Stimulated activated CD8-positive, alpha-beta memory T cell treated with anti-CD3 and anti-CD28 coated beads, Interleukin-12 subunit alpha, Interleukin-12 subunit beta, amount 100 ng/mL, for 1 hour (primary cell): ENCODE measurements around the gene DOC2A.

Experiments used
- DNase-seq: peaks from one replicate; pipeline ENCODE4 v3.0.0-alpha.2; 2020; ENCODE audit warnings: low read depth

DOC2A gene

DNA sequence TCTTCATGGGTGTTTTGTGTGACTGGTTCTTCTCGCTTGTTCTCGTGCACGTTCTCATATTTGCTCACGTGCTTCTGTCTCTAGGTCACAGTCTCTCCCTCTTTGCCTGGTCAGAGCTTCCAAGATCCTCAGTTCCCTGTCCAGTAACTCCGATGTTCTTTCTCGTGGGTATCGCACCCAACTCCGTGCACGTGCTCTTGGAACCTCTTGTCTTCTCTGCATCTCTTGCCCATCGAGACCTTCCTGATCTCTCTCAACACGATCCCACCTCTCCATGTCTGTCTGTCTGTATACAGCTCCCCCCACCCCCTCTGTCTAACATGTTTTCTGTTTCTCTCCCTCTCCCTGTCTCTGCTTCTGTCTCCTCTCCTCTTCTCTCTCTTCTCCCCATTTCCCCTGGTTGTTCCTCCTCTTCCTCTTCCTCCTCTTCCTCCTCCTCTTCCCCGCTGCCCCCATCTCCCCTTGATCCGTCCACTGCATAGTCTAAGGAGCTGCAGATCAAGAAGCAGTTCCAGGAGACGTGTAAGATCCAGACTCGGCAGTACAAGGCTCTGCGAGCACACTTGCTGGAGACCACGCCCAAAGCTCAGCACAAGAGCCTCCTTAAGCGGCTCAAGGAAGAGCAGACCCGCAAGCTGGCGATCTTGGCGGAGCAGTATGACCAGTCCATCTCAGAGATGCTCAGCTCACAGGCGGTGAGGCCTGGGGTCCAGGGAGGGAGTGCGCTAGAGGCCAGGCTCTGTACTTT is 21.5 kb downstream of the DOC2A start:
- DNase-seq: no peak

- no peak for DNase-seq
Measured at GRCh38 chr16:29988346-29989075, 22.3 kb downstream of the DOC2A start.

- no peak for DNase-seq
Measured at GRCh38 chr16:29987371-29988085, 23.3 kb downstream of the DOC2A start.

DNA sequence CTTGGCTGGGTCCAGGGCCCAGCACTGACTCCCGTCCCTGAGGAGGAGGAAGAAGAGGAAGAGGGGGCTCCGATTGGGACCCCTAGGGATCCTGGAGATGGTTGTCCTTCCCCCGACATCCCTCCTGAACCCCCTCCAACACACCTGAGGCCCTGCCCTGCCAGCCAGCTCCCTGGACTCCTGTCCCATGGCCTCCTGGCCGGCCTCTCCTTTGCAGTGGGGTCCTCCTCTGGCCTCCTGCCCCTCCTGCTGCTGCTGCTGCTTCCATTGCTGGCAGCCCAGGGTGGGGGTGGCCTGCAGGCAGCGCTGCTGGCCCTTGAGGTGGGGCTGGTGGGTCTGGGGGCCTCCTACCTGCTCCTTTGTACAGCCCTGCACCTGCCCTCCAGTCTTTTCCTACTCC is 23.9 kb downstream of the DOC2A start:
- DNase-seq: no peak

- no peak for DNase-seq
Measured at GRCh38 chr16:29986231-29986630, 24.6 kb downstream of the DOC2A start.

DNA sequence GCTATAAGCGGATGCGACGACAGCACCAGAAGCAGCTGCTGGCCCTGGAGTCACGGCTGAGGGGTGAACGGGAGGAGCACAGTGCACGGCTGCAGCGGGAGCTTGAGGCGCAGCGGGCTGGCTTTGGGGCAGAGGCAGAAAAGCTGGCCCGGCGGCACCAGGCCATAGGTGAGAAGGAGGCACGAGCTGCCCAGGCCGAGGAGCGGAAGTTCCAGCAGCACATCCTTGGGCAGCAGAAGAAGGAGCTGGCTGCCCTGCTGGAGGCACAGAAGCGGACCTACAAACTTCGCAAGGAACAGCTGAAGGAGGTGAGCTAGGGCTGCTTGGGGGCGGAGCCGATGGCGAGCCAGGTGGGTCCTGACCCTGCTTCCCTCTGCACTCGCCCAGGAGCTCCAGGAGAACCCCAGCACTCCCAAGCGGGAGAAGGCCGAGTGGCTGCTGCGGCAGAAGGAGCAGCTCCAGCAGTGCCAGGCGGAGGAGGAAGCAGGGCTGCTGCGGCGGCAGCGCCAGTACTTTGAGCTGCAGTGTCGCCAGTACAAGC is 25.5 kb downstream of the DOC2A start:
- DNase-seq: no peak

GRCh38 chr16:29984764-29985147 is 26.1 kb downstream of the DOC2A start:
- DNase-seq: no peak

GRCh38 chr16:29984137-29984763 is 26.6 kb downstream of the DOC2A start:
- no peak for DNase-seq

DNA sequence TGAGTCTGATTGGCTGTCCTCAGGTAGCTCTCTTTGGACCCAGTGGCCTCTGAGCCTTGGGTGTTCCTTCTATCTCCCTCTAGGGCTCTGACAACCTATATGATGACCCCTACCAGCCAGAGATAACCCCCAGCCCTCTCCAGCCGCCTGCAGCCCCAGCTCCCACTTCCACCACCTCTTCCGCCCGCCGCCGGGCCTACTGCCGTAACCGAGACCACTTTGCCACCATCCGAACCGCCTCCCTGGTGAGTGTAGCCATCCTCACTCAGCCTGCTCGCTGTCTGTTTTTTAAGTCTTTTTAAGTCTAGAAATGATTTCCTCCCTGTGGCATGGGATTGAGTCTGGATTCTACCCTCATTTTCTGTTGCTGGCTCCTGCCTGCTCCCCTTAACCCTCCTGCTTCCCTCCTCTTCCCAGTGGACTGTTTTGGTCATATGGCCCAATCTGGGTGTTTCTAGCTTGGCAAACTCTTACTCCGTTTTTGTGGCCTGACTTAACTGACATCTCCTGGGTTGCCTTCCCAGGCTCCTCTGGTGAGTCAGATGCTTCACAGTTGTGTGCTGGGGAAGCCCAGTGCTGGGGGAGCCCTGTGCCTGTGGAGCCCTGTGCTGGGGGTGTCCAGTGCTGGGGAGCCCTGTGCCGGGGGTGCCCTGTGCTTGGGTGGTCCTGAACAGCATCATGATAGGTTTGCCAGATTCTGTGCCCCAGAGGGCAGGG is 27.2 kb downstream of the DOC2A start:
- no peak for DNase-seq

- no peak for DNase-seq
Measured at GRCh38 chr16:29982560-29983419, 28.0 kb downstream of the DOC2A start.

- DNase-seq: no peak
Measured at GRCh38 chr16:29978564-29979270, 32.1 kb downstream of the DOC2A start.

DNA sequence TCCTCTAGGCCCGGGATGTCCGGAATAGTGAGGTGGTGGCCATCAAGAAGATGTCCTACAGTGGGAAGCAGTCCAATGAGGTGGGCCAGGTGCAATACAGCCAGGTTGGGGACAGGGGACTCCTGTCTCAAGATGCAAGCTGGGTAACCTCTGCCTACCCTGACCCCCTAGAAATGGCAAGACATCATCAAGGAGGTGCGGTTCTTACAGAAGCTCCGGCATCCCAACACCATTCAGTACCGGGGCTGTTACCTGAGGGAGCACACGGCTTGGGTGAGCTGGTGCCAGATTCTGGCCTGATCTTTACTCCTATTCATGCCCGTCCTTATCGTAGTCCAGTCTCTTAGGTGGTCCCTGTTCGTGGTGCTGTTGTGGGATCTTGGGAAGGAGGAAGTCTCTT is 32.7 kb downstream of the DOC2A start:
- no peak for DNase-seq

- DNase-seq: no peak
Measured at GRCh38 chr16:29977063-29977825, 33.6 kb downstream of the DOC2A start.

GRCh38 chr16:29975811-29976511 is 34.9 kb downstream of the DOC2A start:
- no peak for DNase-seq

DNA sequence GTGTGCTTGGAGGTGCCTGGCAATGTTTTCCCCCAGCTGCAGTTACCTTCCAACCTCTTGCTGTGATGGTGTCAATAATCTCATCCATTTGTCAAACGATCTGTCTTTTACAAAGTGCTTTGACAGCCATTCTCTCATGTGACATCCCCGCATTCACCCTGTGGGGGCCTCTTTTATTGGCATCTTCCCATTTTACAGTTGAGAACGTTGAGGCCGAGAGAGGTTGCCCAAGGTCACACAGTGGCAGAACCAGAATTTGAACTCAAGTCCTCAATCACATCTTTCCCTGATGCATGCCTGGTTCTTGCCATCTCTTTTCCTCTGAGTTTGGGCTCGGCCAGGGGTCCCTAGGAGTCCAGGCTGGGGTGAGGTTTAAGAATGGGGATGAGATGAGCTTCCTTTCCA is 35.7 kb downstream of the DOC2A start:
- DNase-seq: no peak

GRCh38 chr16:29974291-29975133 is 36.3 kb downstream of the DOC2A start:
- DNase-seq: no peak

DNA sequence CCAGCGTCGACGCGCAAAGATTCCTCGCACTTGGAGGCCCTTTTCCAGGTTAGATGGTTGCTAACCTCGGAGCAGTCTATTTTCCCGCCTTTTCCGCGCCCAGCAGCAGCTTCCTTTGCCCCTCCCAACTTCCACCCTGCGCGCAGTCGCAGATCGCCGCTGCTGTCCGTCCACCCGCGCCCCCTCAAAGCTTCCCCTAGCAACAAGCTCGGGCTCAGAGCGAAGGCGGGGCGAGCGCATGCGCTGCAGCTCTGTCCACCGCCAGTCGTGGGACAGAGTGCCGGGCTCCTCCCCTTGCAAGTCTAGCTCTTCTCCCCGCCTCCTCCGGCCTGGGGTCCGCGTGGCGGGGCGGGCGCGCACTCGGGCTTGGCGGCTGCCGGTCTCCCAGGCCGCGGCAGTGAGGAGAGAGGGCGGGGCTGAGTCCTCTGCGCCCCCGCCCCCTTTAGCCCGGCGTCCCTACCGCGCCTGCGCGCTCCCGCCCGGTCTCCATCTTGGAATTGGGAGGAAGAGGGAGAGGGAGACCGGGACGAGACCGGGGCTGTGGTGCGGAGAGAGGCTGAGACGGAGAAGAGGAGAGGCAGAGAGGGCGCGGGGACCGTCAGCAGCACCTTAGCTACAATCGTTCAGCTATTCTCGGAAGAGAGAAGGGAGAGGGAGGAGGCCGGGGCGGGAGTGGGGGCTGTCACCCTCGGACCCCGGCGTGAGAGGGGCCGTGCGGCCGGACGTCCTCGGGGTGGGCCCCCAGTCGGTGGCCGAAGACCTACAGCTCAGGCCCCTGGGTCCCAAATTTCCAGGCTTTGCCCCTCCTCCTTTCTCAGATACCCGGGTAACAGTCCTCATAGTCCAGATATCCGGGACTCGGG is 37.2 kb downstream of the DOC2A start, which contains the start of gene TAOK2:
TAOK2 (plus strand) TSS at position 485 of the 863 bp plus-strand sequence. CDS start 3,905 bp downstream, outside the sequence.
- peak; percentile 83 for DNase-seq
